GM18511 (cell line): ENCODE results near the gene LRRC56.
"Not testable (repeated sequence)": the region's sequence is repeated elsewhere in the genome, so short reads cannot be mapped to it uniquely, and the experiment has no call there.

ENCODE experiments used
- ATAC-seq: cut with Tn5 transposase; IDR thresholded peaks from one replicate; pipeline ENCODE4 v1.9.1; 2021; ENCODE audit warnings: mild to moderate bottlenecking, moderate library complexity; ENCODE audit not compliant: unreplicated experiment

LRRC56 gene

GRCh38 chr11:571802-572185, 34.5 kb downstream of the LRRC56 start:
- no peak for ATAC-seq

GRCh38 chr11:573146-573759, 35.9 kb downstream of the LRRC56 start:
- no peak for ATAC-seq

GRCh38 chr11:574031-574570, 36.8 kb downstream of the LRRC56 start:
- ATAC-seq = not testable (repeated sequence)

GRCh38 chr11:574632-575312, 37.4 kb downstream of the LRRC56 start:
- peak; percentile 14 for ATAC-seq

- ATAC-seq = peak; percentile 51
Observed at GRCh38 chr11:575313-575995, 38.1 kb downstream of the LRRC56 start.

GRCh38 chr11:575996-576768, 38.9 kb downstream of the LRRC56 start, which contains the start of gene PHRF1:
PHRF1 (plus strand) TSS chr11:576470; CDS start chr11:581513, 5,043 bp downstream.
- ATAC-seq = peak; percentile 85

- no peak for ATAC-seq
Observed at GRCh38 chr11:576811-577610, 39.7 kb downstream of the LRRC56 start.

- no peak for ATAC-seq
Observed at GRCh38 chr11:577611-577894, 40.2 kb downstream of the LRRC56 start.

- ATAC-seq = no peak
Observed at GRCh38 chr11:578276-579035, 41.1 kb downstream of the LRRC56 start.

GRCh38 chr11:579830-580601, 42.7 kb downstream of the LRRC56 start:
- no peak for ATAC-seq

GRCh38 chr11:581342-581741, 44.0 kb downstream of the LRRC56 start:
- no peak for ATAC-seq

- ATAC-seq = no peak
Observed at GRCh38 chr11:581752-582151, 44.4 kb downstream of the LRRC56 start.

GRCh38 chr11:584287-584686, 47.0 kb downstream of the LRRC56 start:
- ATAC-seq = no peak

- ATAC-seq = no peak
Observed at GRCh38 chr11:586376-587316, 49.3 kb downstream of the LRRC56 start.

- no peak for ATAC-seq
Observed at GRCh38 chr11:587546-587945, 50.2 kb downstream of the LRRC56 start.

GRCh38 chr11:587978-588380, 50.7 kb downstream of the LRRC56 start:
- ATAC-seq = no peak

GRCh38 chr11:589798-590197, 52.5 kb downstream of the LRRC56 start:
- ATAC-seq = no peak

- no peak for ATAC-seq
Observed at GRCh38 chr11:590997-591396, 53.7 kb downstream of the LRRC56 start.
